Lung microvascular endothelial cell (primary cell): Measurements from ENCODE around the gene C5. TPM values are rescaled to one million over a fixed set of nuclear protein-coding genes. Genes with fewer than 3 reads are reported as not detected.

Experiments
- DNase-seq, 2 donors: peaks; one replicate each; pipeline versions ENCODE4 v3.0.0 to v3.0.0-alpha.2; 2010; ENCODE audit warnings: low read depth in 2 of 2
- total RNA-seq: library from RNA; depleted of rRNA; stranded (reverse); fragments of >200 nt; gene quantifications from 2 replicates; pipeline ENCODE4 v1.2.1, GENCODE V29; 2014

The C5 gene
- total RNA-seq, 1 donor from 2014 or later: 0.60 TPM

GRCh38 chr9:120942186-120943001, 107.7 kb downstream of the C5 start:
- DNase-seq: peak; percentile 20 to 51

- no peak for DNase-seq
These were observed 108.9 kb downstream of the C5 start for GRCh38 chr9:120941046-120941770.

GRCh38 chr9:120940573-120940972, 109.5 kb downstream of the C5 start:
- DNase-seq: no peak

- DNase-seq: no peak
These were observed 111.2 kb downstream of the C5 start for GRCh38 chr9:120938851-120939250.

- DNase-seq: no peak
These were observed 112.5 kb downstream of the C5 start for GRCh38 chr9:120937596-120937995.

GRCh38 chr9:120937127-120937526, 112.9 kb downstream of the C5 start:
- no peak for DNase-seq

GRCh38 chr9:120936764-120937122, 113.3 kb downstream of the C5 start:
- DNase-seq: no peak

GRCh38 chr9:120936011-120936763, 113.9 kb downstream of the C5 start:
- peak; percentile 92 for DNase-seq

GRCh38 chr9:120935383-120935857, 114.7 kb downstream of the C5 start:
- peak; percentile 83 to 96 for DNase-seq

GRCh38 chr9:120934281-120934680, 115.8 kb downstream of the C5 start:
- no peak for DNase-seq

GRCh38 chr9:120933310-120934055, 116.6 kb downstream of the C5 start:
- no peak for DNase-seq

GRCh38 chr9:120932086-120932823, 117.8 kb downstream of the C5 start:
- no peak for DNase-seq

- peak; percentile 81 to 82 for DNase-seq
These were observed 118.6 kb downstream of the C5 start for GRCh38 chr9:120931231-120932085.

- no peak for DNase-seq
These were observed 120.8 kb downstream of the C5 start for GRCh38 chr9:120929229-120929791.

- DNase-seq: peak; percentile 43 to 50
These were observed 121.4 kb downstream of the C5 start for GRCh38 chr9:120928483-120929228.

- peak; percentile 42 to 65 for DNase-seq
These were observed 122.0 kb downstream of the C5 start for GRCh38 chr9:120928015-120928482.

GRCh38 chr9:120927269-120928014, 122.6 kb downstream of the C5 start:
- DNase-seq: no peak
